ENCODE data around the gene TUBA4A.

DNA sequence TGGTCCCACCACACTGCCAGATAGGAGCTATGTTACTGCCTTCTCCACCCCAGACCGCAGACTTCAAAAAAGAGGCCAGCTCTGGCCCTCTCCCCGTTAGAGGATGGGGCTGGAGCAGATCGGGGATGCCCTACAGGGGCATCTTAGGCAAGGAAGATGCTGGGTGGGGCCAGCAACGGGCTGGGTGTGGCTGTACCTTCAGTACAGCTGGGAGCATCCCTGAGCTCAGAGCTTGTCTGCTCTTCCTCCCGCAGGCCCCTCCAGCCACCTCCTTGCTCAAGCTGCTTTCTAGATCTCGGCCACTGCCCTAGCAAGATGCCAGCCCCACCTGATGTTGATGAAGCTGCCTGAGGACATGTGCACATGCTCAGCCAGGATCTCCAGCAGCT is 45.6 kb upstream of the TUBA4A start:
- TF ChIP-seq POLR2A (IDR thresholded peaks at IDR 0.05) (no peak), EP300 (IDR thresholded peaks at IDR 0.05) (no peak)
- TF ChIP-seq, protein P1, sequence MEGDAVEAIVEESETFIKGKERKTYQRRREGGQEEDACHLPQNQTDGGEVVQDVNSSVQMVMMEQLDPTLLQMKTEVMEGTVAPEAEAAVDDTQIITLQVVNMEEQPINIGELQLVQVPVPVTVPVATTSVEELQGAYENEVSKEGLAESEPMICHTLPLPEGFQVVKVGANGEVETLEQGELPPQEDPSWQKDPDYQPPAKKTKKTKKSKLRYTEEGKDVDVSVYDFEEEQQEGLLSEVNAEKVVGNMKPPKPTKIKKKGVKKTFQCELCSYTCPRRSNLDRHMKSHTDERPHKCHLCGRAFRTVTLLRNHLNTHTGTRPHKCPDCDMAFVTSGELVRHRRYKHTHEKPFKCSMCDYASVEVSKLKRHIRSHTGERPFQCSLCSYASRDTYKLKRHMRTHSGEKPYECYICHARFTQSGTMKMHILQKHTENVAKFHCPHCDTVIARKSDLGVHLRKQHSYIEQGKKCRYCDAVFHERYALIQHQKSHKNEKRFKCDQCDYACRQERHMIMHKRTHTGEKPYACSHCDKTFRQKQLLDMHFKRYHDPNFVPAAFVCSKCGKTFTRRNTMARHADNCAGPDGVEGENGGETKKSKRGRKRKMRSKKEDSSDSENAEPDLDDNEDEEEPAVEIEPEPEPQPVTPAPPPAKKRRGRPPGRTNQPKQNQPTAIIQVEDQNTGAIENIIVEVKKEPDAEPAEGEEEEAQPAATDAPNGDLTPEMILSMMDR (IDR thresholded peaks at IDR 0.05): no peak
